NCI-H2196 (cell line): ENCODE results near the gene CNN3.

Experiments
- DNase-seq: peaks from one replicate; lab custom pipeline; 2025; ENCODE audit not compliant: unreplicated experiment; lab: John Stamatoyannopoulos, UW

The CNN3 gene

GRCh38 chr1:94858276-94858675 lies 68.6 kb downstream of the CNN3 start:
- DNase-seq = no peak

GRCh38 chr1:94856868-94857267 lies 70.0 kb downstream of the CNN3 start:
- no peak for DNase-seq

- no peak for DNase-seq
Observed at GRCh38 chr1:94856004-94856403, 70.9 kb downstream of the CNN3 start.

GRCh38 chr1:94855307-94855700 lies 71.6 kb downstream of the CNN3 start:
- no peak for DNase-seq

- peak; percentile 86 for DNase-seq
Observed at GRCh38 chr1:94854458-94855306, 72.2 kb downstream of the CNN3 start.

- no peak for DNase-seq
Observed at GRCh38 chr1:94852788-94853187, 74.1 kb downstream of the CNN3 start.

GRCh38 chr1:94851571-94851970 lies 75.3 kb downstream of the CNN3 start:
- DNase-seq = no peak
